Gastrocnemius medialis (tissue), 4 donors: ENCODE data around the gene PHLDB2. TPM values are rescaled to one million over a fixed set of nuclear protein-coding genes. Genes with fewer than 3 reads are reported as not detected.
A peak's percentile ranks its signal among the peaks of the same experiment; 100 is the strongest.

Experiments
- ATAC-seq, 2 donors: fragments of 150-250 bp; one replicate each; pipeline ENCODE4 v1.9.1; 2016
- DNase-seq, 2 donors: peaks; one replicate each; pipeline ENCODE4 v3.0.0-alpha.2; 2019
- H3K27ac ChIP-seq, 4 donors: fragments of 200-600 bp; sonication (generic); 1 replicate in 1 of 4; 2 replicates in 3 of 4; pipeline ENCODE4 v1.5.1; 2016 to 2018; ENCODE audit warnings: mild to moderate bottlenecking in 2 of 4, moderate library complexity in 1 of 4
- H3K27me3 ChIP-seq, 3 donors: fragments of 200-600 bp; sonication (generic) in 2 of 3; 1 replicate in 1 of 3; 2 replicates in 2 of 3; pipeline versions ENCODE4 v1.5.1 to v1.6.0; 2016 to 2019; ENCODE audit warnings: mild to moderate bottlenecking in 1 of 3, moderate library complexity in 1 of 3
- H3K36me3 ChIP-seq, 2 donors: fragments of 200-600 bp; sonication (generic) in 1 of 2; one replicate each; pipeline ENCODE4 v1.5.1; 2017 to 2018
- H3K4me1 ChIP-seq, 2 donors: fragments of 200-600 bp; sonication (generic) in 1 of 2; one replicate each; pipeline ENCODE4 v1.5.1; 2016 to 2017; ENCODE audit warnings: mild to moderate bottlenecking in 2 of 2
- H3K4me3 ChIP-seq, 4 donors: fragments of 200-600 bp; sonication (generic) in 3 of 4; 1 replicate in 1 of 4; 2 replicates in 3 of 4; pipeline ENCODE4 v1.5.1; 2016 to 2019; ENCODE audit warnings: mild to moderate bottlenecking in 2 of 4
- H3K9me3 ChIP-seq, 3 donors: fragments of 200-600 bp; sonication (generic) in 2 of 3; 1 replicate in 1 of 3; 2 replicates in 2 of 3; pipeline ENCODE4 v1.5.1; 2016 to 2019
- CTCF ChIP-seq, 5 experiments: fragments of 450-650 bp in 3 of 5; fragments of 200-600 bp in 2 of 5; sonication (generic) in 2 of 5; IDR thresholded peaks in 4 of 5; conservative IDR thresholded peaks in 1 of 5; 1 replicate in 4 of 5; 2 replicates in 1 of 5; pipeline ENCODE4 v1.5.1; 2016 to 2019; ENCODE audit warnings: antibody characterized with exemption in 5 of 5, mild to moderate bottlenecking in 3 of 5, moderate library complexity in 3 of 5
- POLR2A ChIP-seq, 2 donors: fragments of 450-650 bp; IDR thresholded peaks; one replicate each; pipeline ENCODE4 v1.6.1; 2017; ENCODE audit warnings: antibody characterized with exemption in 2 of 2, mild to moderate bottlenecking in 2 of 2, moderate library complexity in 2 of 2
- in situ Hi-C, 4 donors: fragments of 200-750 bp; cut with MboI; loops; one replicate each; pipeline versions ENCODE4 v1.15.0 to v1.8.0; 2017; ENCODE audit warnings: low sequenced_read_pairs in 4 of 4
- intact Hi-C: fragments of 100-400 bp; cut with DNase I; formaldehyde crosslinking; loops from one replicate; pipeline ENCODE4 v1.15.1; 2023; ENCODE audit warnings: low total_unique reads
- total RNA-seq, 4 donors: library from RNA; depleted of rRNA; stranded (reverse); fragments of >200 nt; gene quantifications; one replicate each; pipeline versions ENCODE4 v1.1.0 to v1.2.3, GENCODE V29; 2016

The PHLDB2 gene
- total RNA-seq, 4 donors from 2014 or later: 3.0 to 7.2 (median 4.0) TPM

- Histone ChIP-seq H3K36me3 (no peaks in the 10 kb centered on the region), H3K4me1 (peaks cover 12 to 13% of the 10 kb centered on the region in 2 donors), H3K27ac (peak overlapping the region; percentile 76 to 88 (median 83)), H3K27me3 (no peaks in the 10 kb centered on the region), H3K4me3 (peak overlapping the region; percentile 78 to 96 (median 86)), H3K9me3 (no peaks in the 10 kb centered on the region)
- intact Hi-C loops (loop anchor here (2.0 kb wide), 1 partner anchor 55 kb away; no protein-coding TSS in a partner anchor), in situ Hi-C loops (loop anchor here in 1 of 4 donors (10.0 kb wide), 1 partner anchor 115 kb away; no protein-coding TSS in a partner anchor)
- no peak for TF ChIP-seq CTCF (IDR thresholded peaks at IDR 0.05 in 4 of 5, conservative IDR thresholded peaks at IDR 0.05 in 1 of 5)
- DNase-seq (no peak), ATAC-seq (no peak)
These were observed 120.5 kb downstream of the PHLDB2 start for GRCh38 chr3:111979434-111980038.

GRCh38 chr3:111980716-111981456, 121.8 kb downstream of the PHLDB2 start:
- DNase-seq (no peak), ATAC-seq (no peak)
- in situ Hi-C loops: no loop called here
- Histone ChIP-seq H3K4me3 (no peak overlapping the region), H3K4me1 (peaks cover 12 to 13% of the 10 kb centered on the region in 2 donors), H3K9me3 (no peaks in the 10 kb centered on the region), H3K27ac (no peak overlapping the region), H3K27me3 (no peaks in the 10 kb centered on the region), H3K36me3 (no peaks in the 10 kb centered on the region)
- TF ChIP-seq POLR2A (IDR thresholded peaks at IDR 0.05): no peak
- no peak for TF ChIP-seq CTCF (IDR thresholded peaks at IDR 0.05 in 4 of 5, conservative IDR thresholded peaks at IDR 0.05 in 1 of 5)
- intact Hi-C loops: no loop called here

- no peak overlapping the region for H3K4me3 ChIP-seq
- H3K9me3 ChIP-seq: no peaks in the 10 kb centered on the region
- DNase-seq (no peak), ATAC-seq (no peak)
- H3K36me3 ChIP-seq: peaks cover 0 to 3% of the 10 kb centered on the region in 2 donors
- no peaks in the 10 kb centered on the region for H3K27me3 ChIP-seq
- H3K4me1 ChIP-seq: peaks cover 12 to 13% of the 10 kb centered on the region in 2 donors
- in situ Hi-C loops (no loop called here), intact Hi-C loops (no loop called here)
- no peak for TF ChIP-seq CTCF (IDR thresholded peaks at IDR 0.05 in 4 of 5, conservative IDR thresholded peaks at IDR 0.05 in 1 of 5)
- TF ChIP-seq POLR2A (IDR thresholded peaks at IDR 0.05): no peak
- no peak overlapping the region for H3K27ac ChIP-seq
These were observed 122.3 kb downstream of the PHLDB2 start for GRCh38 chr3:111981457-111981763.

GRCh38 chr3:111984636-111985298, 125.7 kb downstream of the PHLDB2 start:
- H3K36me3 ChIP-seq: peaks cover 0 to 17% of the 10 kb centered on the region in 2 donors

More at GRCh38 chr3:111984636-111985298, 125.7 kb downstream of the PHLDB2 start:
- in situ Hi-C loops (no loop called here), intact Hi-C loops (no loop called here)
- Histone ChIP-seq H3K9me3 (no peaks in the 10 kb centered on the region), H3K4me3 (no peak overlapping the region), H3K27me3 (no peaks in the 10 kb centered on the region), H3K4me1 (peaks cover 5 to 8% of the 10 kb centered on the region in 2 donors), H3K27ac (no peak overlapping the region)
- ATAC-seq: no peak
- no peak for TF ChIP-seq CTCF (IDR thresholded peaks at IDR 0.05 in 4 of 5, conservative IDR thresholded peaks at IDR 0.05 in 1 of 5)
- TF ChIP-seq POLR2A (IDR thresholded peaks at IDR 0.05): no peak
- DNase-seq: no peak
